ENCODE results near the gene KCNJ10.
"Not testable (repeated sequence)": the region's sequence is repeated elsewhere in the genome, so short reads cannot be mapped to it uniquely, and the experiment has no call there.

KCNJ10 gene

DNA sequence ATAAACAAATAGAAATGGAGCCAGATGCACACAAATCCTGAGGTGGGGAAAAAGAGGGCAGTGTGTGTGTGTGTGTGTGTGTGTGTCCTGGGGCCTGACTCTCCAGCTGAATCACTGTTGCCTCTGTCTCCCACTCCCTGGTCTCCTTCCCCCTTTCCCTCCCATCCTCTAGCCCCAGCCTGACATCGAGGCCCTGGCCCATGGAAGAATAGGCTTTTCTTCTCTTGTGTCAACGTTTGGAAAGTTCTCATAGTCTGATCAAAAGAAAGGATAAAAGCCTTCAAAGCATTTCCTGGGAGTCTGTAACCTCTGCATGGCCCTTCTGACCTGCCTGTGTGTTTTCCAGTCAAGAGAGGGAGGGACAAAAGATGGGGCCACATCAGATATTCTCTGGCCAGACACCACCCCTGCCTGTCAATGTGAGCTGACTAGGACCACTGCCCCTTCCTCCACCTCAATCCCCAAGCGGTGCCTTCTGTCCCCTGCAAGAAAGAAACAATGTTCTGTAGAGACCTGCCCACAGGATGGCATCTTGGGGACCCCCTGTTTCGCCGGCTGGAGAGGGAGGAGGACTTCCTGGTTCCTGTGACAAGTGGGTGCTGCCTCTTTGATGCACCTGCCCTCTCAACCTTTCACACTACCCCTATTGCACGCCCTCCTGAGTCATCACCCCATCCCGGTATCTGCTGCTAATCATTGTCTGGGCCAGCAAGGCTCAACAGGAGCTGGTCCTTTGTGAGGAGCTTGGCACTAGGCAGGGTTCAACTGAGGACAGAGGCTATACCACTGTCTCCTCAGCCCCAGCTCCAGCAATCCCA lies 16.2 kb downstream of the KCNJ10 start:
- no peak for DNase-seq

- no peak for DNase-seq
Observed at GRCh38 chr1:160052936-160053335, 17.0 kb downstream of the KCNJ10 start.

GRCh38 chr1:160050619-160051018 lies 19.3 kb downstream of the KCNJ10 start:
- DNase-seq, result no peak

- DNase-seq, result not testable (repeated sequence)
Observed at GRCh38 chr1:160050182-160050581, 19.8 kb downstream of the KCNJ10 start.

DNA sequence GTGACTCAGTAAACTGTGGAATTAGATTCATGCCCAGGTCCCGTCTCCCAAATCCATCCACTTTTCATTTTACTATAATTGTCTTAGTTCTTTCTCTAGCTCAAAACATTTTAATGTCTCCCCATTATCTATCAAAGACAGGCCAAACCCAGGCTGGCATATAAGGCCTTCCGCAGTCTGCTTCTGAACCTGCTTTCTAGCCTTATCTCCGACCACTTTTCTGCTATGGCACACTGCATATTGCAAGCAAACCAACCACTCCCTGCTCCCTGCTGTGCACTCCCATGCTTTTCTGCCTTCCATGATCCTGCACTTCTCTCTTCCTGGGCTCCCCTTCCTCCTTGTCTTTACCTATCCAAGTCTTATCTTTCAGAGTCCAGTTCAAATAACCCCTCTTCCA lies 20.9 kb downstream of the KCNJ10 start:
- DNase-seq, result no peak

DNA sequence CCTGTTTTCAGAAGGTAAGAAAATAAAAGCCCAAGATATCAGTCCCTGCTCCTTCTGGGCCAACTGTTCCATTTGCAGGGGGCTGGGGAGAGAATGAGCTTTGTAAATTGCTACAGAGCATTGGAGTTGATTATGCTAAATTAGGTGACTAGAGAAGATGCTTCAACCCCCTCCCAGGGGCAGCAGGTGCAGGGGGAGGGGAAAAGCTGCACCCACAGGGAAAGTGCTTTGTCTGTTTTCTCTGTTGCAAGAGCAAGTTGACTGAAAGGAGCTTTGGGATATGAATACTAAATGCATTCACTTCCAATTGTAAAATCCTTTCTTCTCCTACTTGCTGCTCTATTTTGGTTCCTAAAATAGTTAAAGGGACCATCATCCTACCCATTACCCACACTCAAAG lies 21.6 kb downstream of the KCNJ10 start:
- DNase-seq, result no peak

DNA sequence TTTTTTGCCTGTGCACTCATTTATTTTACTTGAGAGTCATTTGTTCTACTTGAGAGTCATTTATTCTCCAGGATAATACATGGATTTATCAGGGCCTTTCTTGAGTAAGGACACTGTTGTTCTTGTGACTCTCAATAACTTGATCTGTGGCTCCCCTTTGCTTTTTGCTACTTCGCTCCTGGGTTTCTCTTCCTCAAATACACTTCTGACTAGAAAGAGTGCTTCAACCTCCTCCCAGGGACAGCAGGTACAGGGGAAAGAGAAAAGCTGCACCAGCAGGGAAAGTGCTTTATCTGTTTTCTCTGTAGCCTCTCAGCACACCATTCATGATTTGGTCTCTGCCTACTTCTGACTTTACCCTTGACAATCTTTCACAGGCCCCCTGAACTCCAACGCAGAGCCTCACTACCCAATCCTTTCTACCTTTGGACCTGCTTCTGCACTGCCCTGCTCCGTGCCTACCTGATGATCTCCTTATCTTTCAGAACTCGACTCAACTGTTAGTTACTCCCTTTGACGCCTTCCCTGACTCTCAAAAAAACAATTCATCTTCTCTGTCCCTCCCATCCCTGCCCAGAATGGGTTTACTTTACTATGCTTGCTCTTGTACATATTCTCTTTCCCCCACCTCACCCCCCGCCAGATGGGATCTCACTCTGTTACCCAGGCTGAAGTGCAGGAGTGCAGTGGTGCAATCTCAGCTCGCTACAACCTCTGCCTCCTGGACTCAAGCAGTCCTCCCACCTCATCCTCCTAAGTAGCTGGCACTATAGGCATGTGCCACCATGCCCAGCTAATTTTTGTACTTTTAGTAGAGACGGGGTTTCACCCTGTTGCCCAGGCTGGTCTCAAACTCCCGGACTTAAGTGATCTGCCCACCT lies 22.6 kb downstream of the KCNJ10 start:
- DNase-seq, result no peak

DNA sequence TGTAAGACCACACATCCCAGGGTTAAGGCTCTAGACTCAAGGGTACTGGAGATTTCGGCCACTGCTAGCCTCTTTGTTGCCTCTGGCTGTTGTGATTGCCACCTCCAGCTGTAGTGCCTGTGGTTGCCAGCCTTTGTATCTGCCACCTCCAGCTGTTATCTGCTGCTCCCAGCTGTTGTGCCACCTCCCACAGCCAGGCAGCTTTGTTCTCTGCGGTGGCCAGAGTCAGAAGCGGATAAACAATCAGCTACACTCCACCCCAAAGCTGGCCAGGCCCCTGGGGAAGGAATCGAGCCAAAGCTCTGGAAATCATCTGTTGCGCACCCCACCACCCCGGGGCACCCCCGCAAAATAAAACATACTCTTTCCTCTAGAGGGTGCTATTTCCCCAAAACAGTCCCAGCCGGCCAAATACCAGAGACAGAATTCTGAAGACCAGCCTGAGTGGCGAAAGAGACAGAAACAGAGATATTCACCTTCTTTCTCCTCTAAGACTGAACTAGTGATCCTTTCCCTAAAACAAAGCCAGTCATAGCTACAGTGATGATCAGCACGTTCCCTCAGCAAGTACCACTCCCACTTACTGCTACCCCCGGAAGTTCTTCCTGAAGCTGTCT lies 23.4 kb downstream of the KCNJ10 start:
- peak; percentile 39 to 59 for DNase-seq

DNA sequence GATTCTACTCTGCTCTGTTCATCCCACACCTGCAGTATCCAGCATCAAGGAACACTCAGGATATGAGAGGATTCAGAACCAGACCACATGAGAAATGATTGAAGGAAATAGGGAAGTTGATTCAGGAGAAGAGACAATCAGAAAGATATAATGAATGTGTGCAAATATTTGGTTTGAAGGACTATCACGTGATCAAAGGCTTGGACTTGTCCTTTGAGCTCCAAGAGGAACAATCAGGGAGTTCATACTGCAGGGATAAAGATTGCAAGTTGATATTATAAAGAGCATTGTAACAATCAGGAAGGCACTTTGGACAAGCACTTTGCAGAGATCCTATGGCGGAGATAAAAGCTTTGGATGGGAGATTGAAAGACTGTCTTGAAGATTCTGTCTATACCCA lies 24.3 kb downstream of the KCNJ10 start:
- no peak for DNase-seq

GRCh38 chr1:160043543-160043942 lies 26.4 kb downstream of the KCNJ10 start:
- no peak for DNase-seq

DNA sequence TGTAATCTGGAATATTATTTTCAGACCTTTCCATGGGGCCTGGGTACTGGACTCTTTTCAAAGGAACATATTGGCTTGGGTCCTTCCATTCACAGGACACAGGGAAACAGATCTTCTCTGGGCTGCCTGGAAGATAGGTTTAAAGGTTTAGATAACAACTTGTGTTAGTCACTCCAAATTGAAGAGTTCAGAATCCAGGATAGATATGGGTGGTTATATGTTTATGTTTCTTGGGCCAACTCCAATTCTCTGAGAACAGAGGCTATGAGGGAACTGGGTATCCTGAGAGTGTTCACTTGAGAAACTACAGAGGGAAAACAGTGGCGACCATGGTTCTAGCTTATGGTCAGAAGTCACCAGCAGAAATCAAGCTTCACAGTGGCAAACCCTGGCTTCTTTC lies 29.5 kb downstream of the KCNJ10 start:
- no peak for DNase-seq

DNA sequence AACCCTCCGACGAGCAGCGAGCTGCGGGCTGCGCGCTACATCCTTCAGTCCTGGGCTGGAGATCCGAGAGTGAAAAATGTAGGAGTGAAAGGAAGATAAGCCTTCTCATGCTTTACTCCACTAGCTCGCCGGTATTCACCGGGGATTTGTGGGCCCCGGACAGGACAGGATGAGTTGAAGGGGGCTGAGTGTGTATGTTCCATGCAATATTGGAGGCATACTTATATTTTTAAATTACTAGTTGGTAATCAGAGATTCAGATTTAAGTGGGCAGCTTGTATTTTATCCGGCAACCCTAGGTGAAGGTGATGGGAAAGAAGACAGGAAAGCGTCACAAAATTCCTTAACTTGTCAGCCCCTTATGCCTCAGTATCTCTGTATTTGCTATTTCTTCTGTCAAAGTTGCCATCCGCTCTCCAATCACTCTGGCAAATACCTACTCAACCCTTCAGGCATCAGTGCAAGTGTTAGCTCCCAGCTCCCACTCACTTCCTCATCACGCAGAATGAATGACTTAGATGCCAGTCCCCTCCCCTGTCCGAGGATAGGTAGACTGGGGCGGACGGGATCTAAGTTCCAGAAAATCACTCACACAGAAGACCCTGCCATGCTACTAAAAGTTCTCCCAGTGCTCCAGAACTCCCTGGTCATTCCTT lies 37.7 kb downstream of the KCNJ10 start:
- DNase-seq, result no peak

GRCh38 chr1:160031365-160032164 lies 38.4 kb downstream of the KCNJ10 start, which contains the start of gene PIGM:
Gene PIGM (minus strand): TSS chr1:160031990. CDS start chr1:160031739, 251 bp downstream.
- peak; percentile 93 to 94 for DNase-seq

GRCh38 chr1:160030657-160031364 lies 39.1 kb downstream of the KCNJ10 start:
- peak in 1 of 2 donors; percentile 15 for DNase-seq

DNA sequence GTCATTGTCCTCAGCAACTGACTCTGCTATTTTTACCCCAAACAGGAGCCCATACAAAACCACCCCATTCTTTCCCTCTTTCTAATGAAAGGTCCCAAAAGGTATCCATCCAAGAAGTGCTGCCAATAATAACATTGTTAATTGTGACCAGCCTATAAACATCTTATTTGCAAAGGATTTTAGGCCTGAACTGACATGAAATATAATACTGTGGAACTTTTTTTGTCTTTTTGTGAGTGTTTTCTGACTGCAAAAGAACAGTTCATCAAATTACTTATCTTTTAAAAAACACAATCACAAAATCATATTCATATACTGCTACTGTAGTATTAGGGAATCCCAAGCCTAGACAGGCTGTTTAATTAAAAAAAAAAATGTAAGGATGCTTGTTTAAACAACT lies 41.5 kb downstream of the KCNJ10 start:
- no peak for DNase-seq

DNA sequence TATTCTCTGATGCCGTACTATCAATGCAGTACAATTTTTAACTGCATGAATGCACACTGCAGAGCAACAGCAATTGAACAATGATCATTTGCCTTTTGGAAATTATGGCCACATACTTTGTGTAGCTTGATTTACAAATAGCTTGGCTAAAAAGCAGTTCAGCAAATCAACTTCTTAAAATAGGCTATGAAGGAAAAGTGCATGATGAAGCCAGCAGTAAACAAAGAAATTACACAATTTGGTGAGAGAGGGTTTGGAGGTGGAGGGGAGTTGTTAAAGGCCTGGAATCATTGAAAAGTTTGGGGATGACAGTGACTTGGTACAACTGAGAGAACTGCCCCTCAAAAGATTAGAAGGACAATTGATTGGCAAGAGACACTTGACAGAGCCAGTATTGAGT lies 44.6 kb downstream of the KCNJ10 start:
- DNase-seq, result no peak

- no peak for DNase-seq
Observed at GRCh38 chr1:160024195-160024905, 45.6 kb downstream of the KCNJ10 start.

DNA sequence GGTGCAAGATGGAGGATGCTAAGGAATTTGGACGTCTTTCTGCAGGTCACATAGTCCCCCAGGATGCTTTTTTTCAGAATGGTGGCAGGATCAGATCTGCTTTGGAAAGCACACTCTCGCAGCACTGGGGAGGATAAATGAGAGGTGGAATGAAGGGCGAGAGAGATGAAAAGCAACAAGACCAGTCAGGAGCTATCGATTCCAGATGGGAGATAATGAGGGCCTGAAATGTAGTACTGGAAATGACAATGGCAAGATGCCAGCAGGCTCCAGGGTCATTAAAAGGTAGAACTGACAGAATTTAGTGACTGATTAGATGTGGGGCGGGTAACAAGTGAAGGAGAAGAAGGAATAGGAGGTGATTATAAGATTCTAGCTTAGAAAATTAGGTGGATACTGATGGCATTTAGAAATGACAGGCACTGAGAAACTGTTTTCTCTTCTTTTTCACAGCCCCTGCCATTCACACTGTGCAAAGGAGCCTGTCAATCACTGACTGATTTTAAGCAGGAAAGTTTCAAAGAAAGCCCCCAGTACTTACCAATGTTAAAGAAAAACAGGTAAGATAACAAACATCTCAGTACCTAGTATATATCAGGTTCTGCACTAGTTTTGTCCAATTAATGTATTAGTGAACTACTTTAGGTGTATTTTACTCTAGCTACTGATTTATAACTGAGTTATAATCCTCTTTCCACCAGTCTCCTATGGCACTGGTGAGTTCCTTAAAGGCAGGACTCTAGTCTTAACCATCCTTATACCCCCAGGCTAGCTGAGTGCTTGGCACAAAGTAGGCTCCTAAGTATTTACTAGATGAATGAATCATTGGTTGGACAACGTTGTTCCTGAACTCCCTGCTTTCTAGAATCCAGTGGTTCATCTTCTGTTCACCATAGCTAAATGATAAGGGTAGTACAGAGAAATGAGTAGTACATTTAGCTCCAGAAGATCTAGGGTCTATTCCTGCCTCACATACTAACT lies 47.3 kb downstream of the KCNJ10 start:
- DNase-seq, result no peak

DNA sequence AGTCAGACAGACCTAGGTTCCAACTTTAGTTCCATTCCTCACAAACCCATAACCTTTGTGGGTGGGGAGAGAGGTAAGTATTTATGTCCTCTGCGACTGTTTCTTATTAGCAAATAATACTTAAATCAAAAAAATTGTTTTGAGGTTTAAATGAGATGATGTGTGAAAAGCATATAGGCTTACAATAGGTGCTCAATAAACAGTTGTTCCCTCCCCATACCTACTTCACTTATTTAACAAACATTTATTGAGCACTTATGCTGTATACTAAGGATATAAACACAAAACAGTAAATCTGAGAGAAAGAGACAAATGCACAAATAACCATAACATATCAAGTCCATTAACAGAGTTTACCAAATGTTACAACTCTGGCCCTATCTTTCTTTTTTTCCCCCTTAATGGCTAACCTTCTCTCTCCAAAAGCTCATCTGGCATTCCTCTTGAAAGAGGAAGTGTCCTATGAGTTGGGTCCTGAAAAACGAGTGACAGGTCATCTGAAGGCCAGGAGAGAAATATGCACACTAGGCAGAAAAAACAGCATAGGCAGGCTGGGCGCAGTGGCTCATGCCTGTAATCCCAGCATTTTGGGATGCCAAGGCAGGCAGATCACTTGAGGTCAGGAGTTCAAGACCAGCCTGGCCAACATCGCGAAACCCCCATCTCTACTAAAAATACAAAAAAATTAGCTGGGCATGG lies 48.4 kb downstream of the KCNJ10 start:
- DNase-seq, result no peak

All from CD4-positive, alpha-beta T cell treated with Interleukin-4 for 1 hour (primary cell).